Suppressor macrophage treated with lipopolysaccharide for 4 hours (primary cell): ENCODE results near the gene TDP2.
"Not testable (repeated sequence)": the region's sequence is repeated elsewhere in the genome, so short reads cannot be mapped to it uniquely, and the experiment has no call there.

Experiments
- DNase-seq: peaks from one replicate; pipeline ENCODE4 v3.0.0-alpha.2; 2020

TDP2 gene

GRCh38 chr6:24643920-24644319 lies 22.8 kb downstream of the TDP2 start:
- DNase-seq, result no peak

DNA sequence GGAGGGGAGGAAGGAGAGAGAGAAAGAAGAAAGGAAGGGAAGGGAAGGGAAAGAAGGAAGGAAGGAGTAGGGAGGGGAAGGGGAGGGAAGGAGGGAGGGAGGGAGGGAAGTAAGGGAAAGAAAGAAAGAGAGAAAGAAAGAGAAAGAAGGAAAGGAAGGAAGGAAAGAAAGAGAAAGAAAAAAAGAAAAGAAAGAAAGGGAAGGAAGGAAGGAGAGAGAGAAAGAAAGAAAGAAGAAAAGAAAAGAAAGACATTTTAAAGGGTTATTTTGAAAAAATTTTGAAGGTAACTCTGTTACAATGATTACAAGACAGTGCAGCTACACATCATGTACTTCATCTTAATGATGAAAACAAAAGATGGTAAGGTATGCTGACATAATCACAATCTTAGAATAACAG lies 24.6 kb downstream of the TDP2 start:
- DNase-seq, result no peak

- not testable (repeated sequence) for DNase-seq
These were observed 26.1 kb downstream of the TDP2 start for GRCh38 chr6:24640631-24641030.

GRCh38 chr6:24640166-24640565 lies 26.5 kb downstream of the TDP2 start:
- DNase-seq, result no peak

GRCh38 chr6:24636681-24637080 lies 30.0 kb downstream of the TDP2 start:
- no peak for DNase-seq

- no peak for DNase-seq
These were observed 34.1 kb downstream of the TDP2 start for GRCh38 chr6:24632573-24632972.

DNA sequence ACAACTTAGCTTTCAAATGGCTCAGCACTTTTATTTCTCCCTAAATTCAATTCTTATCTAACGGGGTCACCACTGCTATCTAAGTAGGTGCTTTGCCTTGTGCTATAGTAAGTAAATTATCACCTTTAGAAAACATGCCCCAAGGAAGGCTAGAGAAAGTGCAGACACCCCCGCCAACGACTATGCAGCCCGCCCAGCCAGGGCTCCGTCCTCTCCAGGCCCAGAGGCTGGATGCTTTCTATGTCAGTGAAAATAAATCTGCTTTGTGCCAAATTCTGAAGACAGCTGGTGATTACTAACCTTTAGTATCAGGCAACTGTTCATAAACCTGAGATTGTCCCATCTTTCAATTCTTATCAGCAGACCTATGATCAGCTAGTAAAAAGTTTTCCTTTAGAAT lies 35.0 kb downstream of the TDP2 start:
- no peak for DNase-seq

GRCh38 chr6:24630856-24631505 lies 35.7 kb downstream of the TDP2 start:
- DNase-seq, result no peak

GRCh38 chr6:24621626-24622289 lies 44.9 kb downstream of the TDP2 start:
- no peak for DNase-seq

- no peak for DNase-seq
These were observed 46.1 kb downstream of the TDP2 start for GRCh38 chr6:24620637-24621036.

GRCh38 chr6:24619661-24620060 lies 47.0 kb downstream of the TDP2 start:
- no peak for DNase-seq

DNA sequence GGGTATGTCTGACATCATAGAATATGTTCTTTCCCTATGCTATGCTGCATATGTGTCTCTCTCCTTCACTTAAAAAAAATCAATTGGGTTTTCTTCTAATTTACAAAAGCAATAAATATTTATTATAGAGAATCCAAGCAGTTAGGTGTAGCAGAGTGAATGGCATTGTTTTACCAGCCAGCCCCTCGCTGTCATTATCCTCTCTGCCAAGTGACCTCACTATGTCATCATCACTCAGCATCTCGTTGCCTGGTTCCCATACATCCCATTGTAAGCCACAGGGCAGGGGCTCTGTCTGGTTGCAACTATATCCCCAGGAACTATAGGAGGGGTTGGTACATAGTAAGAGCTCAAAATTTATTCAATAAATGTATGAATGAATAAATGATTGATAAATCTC lies 52.1 kb downstream of the TDP2 start:
- DNase-seq, result no peak

DNA sequence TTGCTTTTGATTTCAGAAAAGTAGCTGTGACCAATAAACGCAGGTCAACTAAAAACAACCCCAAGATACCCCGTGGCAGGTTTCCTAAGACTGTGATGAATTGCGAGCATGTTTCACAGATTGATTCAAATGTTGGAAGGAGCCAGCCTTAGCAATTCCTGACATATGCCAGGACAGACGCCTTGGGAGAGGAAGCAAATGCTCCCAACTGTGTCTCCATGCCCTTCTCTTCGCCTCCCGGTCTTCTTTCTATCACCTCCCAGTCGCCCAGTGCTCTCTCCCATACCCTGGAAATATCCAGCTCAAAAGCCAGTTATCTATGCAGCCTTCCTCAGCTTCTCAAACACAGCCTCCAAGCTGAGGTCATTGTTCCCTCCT lies 52.7 kb downstream of the TDP2 start:
- no peak for DNase-seq

DNA sequence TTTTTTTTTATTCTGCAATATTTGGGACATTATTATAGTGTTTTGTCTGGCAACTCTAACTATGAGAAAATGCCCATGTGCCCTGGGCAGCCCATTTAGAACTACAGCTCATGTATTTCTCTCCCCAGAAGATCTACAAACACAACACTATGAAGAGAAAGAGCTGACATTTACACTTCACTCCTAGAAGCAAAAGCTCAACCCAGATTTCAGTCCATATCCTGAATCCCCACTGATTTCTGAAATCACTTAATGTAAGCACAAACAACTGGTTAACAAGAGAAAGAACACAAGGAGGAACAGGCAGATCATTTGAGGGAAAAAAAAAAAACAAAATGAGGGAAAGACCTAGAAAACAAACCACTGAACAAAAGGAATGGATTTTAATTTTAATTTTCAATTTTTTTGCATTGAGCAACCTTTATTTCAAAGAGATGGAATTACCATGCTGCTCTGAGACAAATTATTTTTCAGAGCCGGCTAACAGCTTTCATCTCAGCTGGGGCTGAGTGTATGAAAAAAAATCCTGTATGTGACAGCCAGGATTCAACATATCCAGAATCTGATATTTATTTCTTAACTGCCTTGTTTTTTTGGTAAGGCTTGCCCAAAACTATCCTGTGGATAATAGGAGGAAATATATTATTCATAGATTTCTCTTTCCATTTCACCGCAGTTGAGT lies 53.2 kb downstream of the TDP2 start:
- DNase-seq, result no peak

GRCh38 chr6:24610672-24611071 lies 56.0 kb downstream of the TDP2 start:
- no peak for DNase-seq

- no peak for DNase-seq
These were observed 59.2 kb downstream of the TDP2 start for GRCh38 chr6:24607310-24608105.

GRCh38 chr6:24606200-24606930 lies 60.3 kb downstream of the TDP2 start:
- DNase-seq, result no peak

GRCh38 chr6:24603241-24603640 lies 63.5 kb downstream of the TDP2 start:
- no peak for DNase-seq

DNA sequence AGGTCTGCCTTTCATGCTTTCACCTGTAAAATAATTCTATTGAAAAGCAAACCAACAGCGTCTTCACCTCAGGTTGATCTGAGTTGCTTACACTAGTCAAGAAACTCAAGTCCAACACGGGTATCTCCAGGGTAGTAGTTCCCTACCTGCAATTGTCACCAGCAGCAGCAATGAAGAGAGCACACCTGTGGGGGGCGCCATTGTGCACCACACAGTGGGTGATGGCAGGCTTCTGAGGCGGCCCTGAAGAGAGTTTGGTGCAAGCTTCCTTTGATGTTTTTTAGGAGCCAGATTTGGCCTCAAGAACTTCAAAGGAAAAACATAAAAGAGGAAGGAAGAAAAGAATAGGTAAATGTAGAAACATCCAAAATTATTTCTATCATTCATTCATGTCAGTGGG lies 65.8 kb downstream of the TDP2 start:
- no peak for DNase-seq
